Ascending aorta (tissue), 2 donors: ENCODE data around the gene CKB. TPM values are rescaled to one million over a fixed set of nuclear protein-coding genes. Genes with fewer than 3 reads are reported as not detected.

Experiments used
- DNase-seq, 2 donors: peaks; one replicate each; pipeline ENCODE4 v3.0.0-alpha.2; 2019; ENCODE audit warnings: low spot score in 2 of 2
- H3K27ac ChIP-seq, 2 donors: fragments of 200-600 bp; sonication (generic); one replicate each; pipeline ENCODE4 v1.5.1; 2016 to 2017; ENCODE audit warnings: mild to moderate bottlenecking in 1 of 2
- H3K27me3 ChIP-seq: fragments of 200-600 bp; sonication (generic); one replicate; pipeline ENCODE4 v1.5.1; 2017
- H3K36me3 ChIP-seq, 2 donors: fragments of 200-600 bp; sonication (generic); one replicate each; pipeline ENCODE4 v1.5.1; 2016
- H3K4me1 ChIP-seq, 2 donors: fragments of 200-600 bp; sonication (generic); one replicate each; pipeline ENCODE4 v1.5.1; 2016 to 2017; ENCODE audit warnings: mild to moderate bottlenecking in 1 of 2
- H3K4me3 ChIP-seq, 2 donors: fragments of 200-600 bp; sonication (generic); one replicate each; pipeline ENCODE4 v1.5.1; 2016 to 2017; ENCODE audit warnings: mild to moderate bottlenecking in 1 of 2
- H3K9me3 ChIP-seq, 2 donors: fragments of 200-600 bp; sonication (generic); one replicate each; pipeline ENCODE4 v1.5.1; 2016
- CTCF ChIP-seq, 3 experiments: fragments of 200-600 bp in 2 of 3; fragments of 450-650 bp in 1 of 3; sonication (generic) in 2 of 3; IDR thresholded peaks; one replicate each; pipeline ENCODE4 v1.5.1; 2016 to 2019; ENCODE audit warnings: antibody characterized with exemption in 3 of 3, mild to moderate bottlenecking in 1 of 3, moderate library complexity in 1 of 3
- intact Hi-C: fragments of 100-400 bp; cut with DNase I; formaldehyde crosslinking; loops from one replicate; pipeline ENCODE4 v1.15.1; 2023
- total RNA-seq: library from RNA; depleted of rRNA; stranded (reverse); fragments of >200 nt; gene quantifications from one replicate; pipeline ENCODE4 v1.1.0, GENCODE V29; 2016

CKB gene
- total RNA-seq, 1 donor from 2014 or later = 144 TPM

- no peak for TF ChIP-seq CTCF (IDR thresholded peaks at IDR 0.05)
- Histone ChIP-seq H3K9me3 (no peaks in the 10 kb centered on the region), H3K36me3 (no peaks in the 10 kb centered on the region), H3K27me3 (no peaks in the 10 kb centered on the region), H3K27ac (peak overlapping the region; percentile 79 to 82), H3K4me3 (peak overlapping the region; percentile 73 to 75), H3K4me1 (peaks cover 25 to 32% of the 10 kb centered on the region in 2 donors)
- DNase-seq = no peak
- intact Hi-C loops = no loop called here
Measured at GRCh38 chr14:103520269-103520656, 2.4 kb downstream of the CKB start.

- intact Hi-C loops = loop anchor here (5.0 kb wide), 1 partner anchor 107 kb away; the partner anchor contains the start of gene KLC1
- Histone ChIP-seq H3K9me3 (no peaks in the 10 kb centered on the region), H3K27ac (peak overlapping the region; percentile 79 to 82), H3K4me3 (no peak overlapping the region), H3K36me3 (no peaks in the 10 kb centered on the region), H3K4me1 (peaks cover 25 to 34% of the 10 kb centered on the region in 2 donors), H3K27me3 (no peaks in the 10 kb centered on the region)
- DNase-seq = peak in 1 of 2 donors; percentile 70
- no peak for TF ChIP-seq CTCF (IDR thresholded peaks at IDR 0.05)
Measured at GRCh38 chr14:103519837-103520212, 2.8 kb downstream of the CKB start.

- intact Hi-C loops = loop anchor here (5.0 kb wide), 1 partner anchor 108 kb away; the partner anchor contains the start of gene KLC1
- DNase-seq = no peak
- TF ChIP-seq CTCF (IDR thresholded peaks at IDR 0.05) = no peak
- peaks cover 25 to 37% of the 10 kb centered on the region in 2 donors for H3K4me1 ChIP-seq
- H3K9me3 ChIP-seq = no peaks in the 10 kb centered on the region
- H3K27me3 ChIP-seq = no peaks in the 10 kb centered on the region
- H3K36me3 ChIP-seq = no peaks in the 10 kb centered on the region
- H3K27ac ChIP-seq = peak overlapping the region; percentile 79 to 82
- H3K4me3 ChIP-seq = no peak overlapping the region
Measured at GRCh38 chr14:103519043-103519836, 3.4 kb downstream of the CKB start.

- H3K4me1 ChIP-seq = peaks cover 31 to 43% of the 10 kb centered on the region in 2 donors
- no peaks in the 10 kb centered on the region for H3K9me3 ChIP-seq
- TF ChIP-seq CTCF (IDR thresholded peaks at IDR 0.05) = peak; percentile 87 to 96 (median 89)
- no peak overlapping the region for H3K4me3 ChIP-seq
- H3K36me3 ChIP-seq = no peaks in the 10 kb centered on the region
- intact Hi-C loops = loop anchor here (1.0 to 5.0 kb wide), 2 partner anchors 29 to 109 kb away; partner anchors contain the start of gene KLC1
- H3K27me3 ChIP-seq = no peaks in the 10 kb centered on the region
- DNase-seq = no peak
- H3K27ac ChIP-seq = peak overlapping the region; percentile 79 to 82
Measured at GRCh38 chr14:103518422-103519042, 4.1 kb downstream of the CKB start.

GRCh38 chr14:103517721-103518421 is 4.8 kb downstream of the CKB start:
- intact Hi-C loops = loop anchor here (1.0 to 5.0 kb wide), 2 partner anchors 29 to 109 kb away; partner anchors contain the start of gene KLC1
- Histone ChIP-seq H3K4me3 (no peak overlapping the region), H3K27ac (peak overlapping the region; percentile 79 to 82), H3K36me3 (no peaks in the 10 kb centered on the region), H3K27me3 (no peaks in the 10 kb centered on the region), H3K9me3 (no peaks in the 10 kb centered on the region), H3K4me1 (peaks cover 30 to 45% of the 10 kb centered on the region in 2 donors)
- TF ChIP-seq CTCF (IDR thresholded peaks at IDR 0.05) = no peak
- no peak for DNase-seq
